ENCODE data around the gene MAML2. TPM values are rescaled to one million over a fixed set of nuclear protein-coding genes. Genes with fewer than 3 reads are reported as not detected.

MAML2 gene
- total and polyA plus RNA-seq, 10 donors, result 2.7 to 43.4 (median 27.2) TPM

DNA sequence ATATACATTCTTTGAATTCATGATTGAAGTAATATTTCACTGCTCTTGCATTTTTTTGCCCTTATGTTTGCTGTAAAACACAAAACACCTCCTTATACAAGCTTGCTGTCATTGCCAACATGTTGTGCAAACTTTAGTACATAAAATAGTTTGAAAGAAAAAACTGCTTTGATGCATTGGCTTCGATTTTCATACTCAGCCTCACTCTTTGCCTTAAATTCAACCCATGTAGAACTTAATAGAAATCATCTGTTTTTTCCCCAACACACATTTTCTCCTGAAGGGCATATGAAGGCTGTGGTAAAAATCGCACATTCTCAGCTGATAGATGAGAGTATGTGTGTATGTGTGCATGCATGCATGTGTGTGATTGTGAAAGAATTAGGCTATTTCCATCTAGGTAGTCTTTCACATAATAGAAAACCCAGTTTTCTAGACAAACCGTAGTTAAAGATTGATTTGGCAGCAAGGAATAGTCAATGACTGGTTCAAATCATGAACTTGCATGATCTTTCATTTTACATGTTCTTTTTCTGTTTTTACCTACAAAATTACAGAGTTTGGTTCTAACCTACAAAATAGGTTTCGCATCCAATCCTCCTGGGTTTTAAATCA is 346.3 kb downstream of the MAML2 start:
- no peak for DNase-seq
- WGBS, 5 donors, result 89 to 97% (median 94%) methylated on average over 4 of the region's 4 CpGs
- H3K27ac ChIP-seq, result no peak overlapping the region
- peaks cover 0 to 4% (median 0%) of the 10 kb centered on the region in 6 donors for H3K36me3 ChIP-seq
- no peak overlapping the region for H3K4me3 ChIP-seq
- intact Hi-C loops (cut with DNase I; ENCODE audit: low total_unique reads), result no loop called here
- H3K9me3 ChIP-seq, result no peaks in the 10 kb centered on the region
- TF ChIP-seq POLR2A (IDR thresholded peaks at IDR 0.05) (no peak), POLR2AphosphoS5 (IDR thresholded peaks at IDR 0.05) (no peak)
- TF ChIP-seq, protein P1, sequence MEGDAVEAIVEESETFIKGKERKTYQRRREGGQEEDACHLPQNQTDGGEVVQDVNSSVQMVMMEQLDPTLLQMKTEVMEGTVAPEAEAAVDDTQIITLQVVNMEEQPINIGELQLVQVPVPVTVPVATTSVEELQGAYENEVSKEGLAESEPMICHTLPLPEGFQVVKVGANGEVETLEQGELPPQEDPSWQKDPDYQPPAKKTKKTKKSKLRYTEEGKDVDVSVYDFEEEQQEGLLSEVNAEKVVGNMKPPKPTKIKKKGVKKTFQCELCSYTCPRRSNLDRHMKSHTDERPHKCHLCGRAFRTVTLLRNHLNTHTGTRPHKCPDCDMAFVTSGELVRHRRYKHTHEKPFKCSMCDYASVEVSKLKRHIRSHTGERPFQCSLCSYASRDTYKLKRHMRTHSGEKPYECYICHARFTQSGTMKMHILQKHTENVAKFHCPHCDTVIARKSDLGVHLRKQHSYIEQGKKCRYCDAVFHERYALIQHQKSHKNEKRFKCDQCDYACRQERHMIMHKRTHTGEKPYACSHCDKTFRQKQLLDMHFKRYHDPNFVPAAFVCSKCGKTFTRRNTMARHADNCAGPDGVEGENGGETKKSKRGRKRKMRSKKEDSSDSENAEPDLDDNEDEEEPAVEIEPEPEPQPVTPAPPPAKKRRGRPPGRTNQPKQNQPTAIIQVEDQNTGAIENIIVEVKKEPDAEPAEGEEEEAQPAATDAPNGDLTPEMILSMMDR (IDR thresholded peaks at IDR 0.05 in 8 of 11, conservative IDR thresholded peaks at IDR 0.05 in 3 of 11), result no peak
- H3K4me1 ChIP-seq, result peaks cover 0 to 23% (median 9%) of the 10 kb centered on the region in 6 donors
- no peaks in the 10 kb centered on the region for H3K27me3 ChIP-seq (replicated peaks in 1 of 7)

DNA sequence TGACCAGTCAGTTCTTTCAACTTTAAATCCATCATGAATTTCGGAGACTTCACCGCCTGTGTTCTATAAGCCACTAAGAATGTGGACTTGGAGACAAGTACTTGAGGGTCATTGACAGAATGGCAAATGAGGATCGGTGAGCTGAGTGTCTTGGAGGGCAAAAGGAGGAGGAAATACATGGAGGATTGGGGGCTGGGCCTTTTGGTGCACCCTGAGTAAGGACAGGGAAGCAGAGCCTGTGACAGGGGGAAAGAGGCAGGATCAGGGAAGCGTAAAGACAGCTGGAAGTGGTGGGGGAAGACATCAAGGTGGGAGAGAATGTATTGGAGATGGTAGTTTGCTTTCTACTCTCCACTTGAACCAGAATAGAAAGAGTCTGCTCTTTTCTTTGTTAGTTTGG is 348.7 kb downstream of the MAML2 start:
- Histone ChIP-seq H3K4me1 (peaks cover 0 to 3% (median 0%) of the 10 kb centered on the region in 6 donors), H3K27me3 (replicated peaks in 1 of 7) (no peaks in the 10 kb centered on the region), H3K9me3 (no peaks in the 10 kb centered on the region), H3K27ac (no peak overlapping the region), H3K4me3 (no peak overlapping the region), H3K36me3 (peaks cover 0 to 28% (median 6%) of the 10 kb centered on the region in 6 donors)
- TF ChIP-seq POLR2A (IDR thresholded peaks at IDR 0.05) (no peak), POLR2AphosphoS5 (IDR thresholded peaks at IDR 0.05) (no peak)
- TF ChIP-seq, protein P1 (IDR thresholded peaks at IDR 0.05 in 8 of 11, conservative IDR thresholded peaks at IDR 0.05 in 3 of 11), result no peak
- intact Hi-C loops (cut with DNase I; ENCODE audit: low total_unique reads), result no loop called here
- DNase-seq, result no peak
- WGBS, 5 donors, result 67 to 92% (median 77%) methylated on average over 4 of the region's 4 CpGs

DNA sequence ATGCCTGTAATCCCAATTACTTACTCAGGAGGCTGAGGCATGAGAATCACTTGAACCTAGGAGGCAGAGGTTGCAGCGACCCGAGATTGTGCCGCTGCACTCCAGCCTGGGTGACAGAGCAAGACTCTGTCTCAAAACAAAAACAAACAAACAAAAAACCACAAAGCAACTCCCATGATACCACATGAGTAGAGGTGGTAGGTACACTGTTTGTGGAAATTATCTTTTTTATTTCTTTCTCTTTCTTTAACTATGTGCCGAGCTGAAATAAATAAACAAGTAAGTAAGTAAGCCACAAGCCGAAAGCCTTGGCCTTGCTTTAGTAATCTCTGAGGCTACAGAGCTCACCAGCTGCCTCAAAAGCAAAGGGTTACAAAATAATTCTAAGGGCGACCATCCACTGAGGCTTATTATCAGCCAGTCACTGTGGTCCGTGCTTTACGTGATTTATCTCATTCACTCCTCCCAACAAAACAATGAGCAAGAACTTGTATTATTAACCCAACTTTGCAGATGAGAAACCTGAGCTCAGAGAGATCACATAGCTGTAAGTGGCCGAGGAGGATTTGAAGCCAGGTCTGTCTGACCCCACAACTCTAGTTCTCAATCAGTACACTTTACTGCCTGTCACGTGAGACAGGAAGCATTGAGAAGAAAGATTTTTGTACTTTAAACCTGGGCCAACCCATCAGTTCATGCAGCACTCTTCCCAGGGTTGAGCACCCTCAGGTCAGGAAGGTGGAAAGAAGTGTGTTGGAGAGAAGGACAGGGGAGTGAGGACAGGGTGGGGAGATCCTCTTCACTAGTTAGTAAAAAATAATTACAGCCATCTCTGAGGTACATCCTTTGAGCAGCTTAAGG is 349.3 kb downstream of the MAML2 start:
- Histone ChIP-seq H3K36me3 (peaks cover 0 to 35% (median 7%) of the 10 kb centered on the region in 6 donors), H3K4me3 (no peak overlapping the region), H3K4me1 (no peaks in the 10 kb centered on the region), H3K27me3 (replicated peaks in 1 of 7) (no peaks in the 10 kb centered on the region), H3K9me3 (no peaks in the 10 kb centered on the region), H3K27ac (no peak overlapping the region)
- no peak for DNase-seq
- TF ChIP-seq POLR2AphosphoS5 (IDR thresholded peaks at IDR 0.05) (no peak), POLR2A (IDR thresholded peaks at IDR 0.05) (no peak)
- TF ChIP-seq, protein P1 (IDR thresholded peaks at IDR 0.05 in 8 of 11, conservative IDR thresholded peaks at IDR 0.05 in 3 of 11), result no peak
- intact Hi-C loops (cut with DNase I; ENCODE audit: low total_unique reads), result no loop called here
- WGBS, 5 donors, result 85 to 88% (median 86%) methylated on average over 10 of the region's 10 CpGs

DNA sequence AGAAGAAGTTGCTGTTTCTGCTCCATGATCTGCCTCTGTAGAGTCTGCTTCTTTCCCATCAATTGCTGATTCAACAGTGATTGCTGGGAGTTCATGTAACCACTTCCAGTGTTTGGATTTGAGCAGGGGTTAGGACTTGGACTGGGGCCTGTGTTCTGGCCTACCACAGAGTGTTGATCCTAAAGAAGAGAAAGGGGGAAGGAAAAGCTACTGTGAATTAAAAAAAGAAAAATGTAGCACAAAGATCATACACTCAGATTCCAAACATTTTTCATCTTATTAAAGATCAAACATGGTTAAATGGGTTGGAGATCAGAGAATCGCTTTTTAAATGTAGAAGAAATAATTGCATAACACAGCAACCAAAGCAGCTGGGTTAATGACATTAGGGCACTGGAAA is 351.4 kb downstream of the MAML2 start:
- H3K4me3 ChIP-seq, result no peak overlapping the region
- no peak overlapping the region for H3K27ac ChIP-seq
- intact Hi-C loops (cut with DNase I; ENCODE audit: low total_unique reads), result no loop called here
- no peaks in the 10 kb centered on the region for H3K27me3 ChIP-seq (replicated peaks in 1 of 7)
- TF ChIP-seq POLR2AphosphoS5 (IDR thresholded peaks at IDR 0.05), result no peak
- TF ChIP-seq POLR2A (IDR thresholded peaks at IDR 0.05), result no peak
- TF ChIP-seq, protein P1 (IDR thresholded peaks at IDR 0.05 in 8 of 11, conservative IDR thresholded peaks at IDR 0.05 in 3 of 11), result no peak
- WGBS, 5 donors, result 85 to 95% (median 89%) methylated on average over 1 of the region's 1 CpG
- peaks cover 0 to 47% (median 7%) of the 10 kb centered on the region in 6 donors for H3K36me3 ChIP-seq
- H3K4me1 ChIP-seq, result no peaks in the 10 kb centered on the region
- DNase-seq, result no peak
- no peaks in the 10 kb centered on the region for H3K9me3 ChIP-seq

Measured in spleen (tissue), 11 donors.